Activated naive CD8-positive, alpha-beta T cell treated with anti-CD3 and anti-CD28 coated beads for 36 hours (primary cell): ENCODE data around the gene AKAP6. TPM values are rescaled to one million over a fixed set of nuclear protein-coding genes. Genes with fewer than 3 reads are reported as not detected.

Experiments used
- DNase-seq: peaks from one replicate; pipeline ENCODE4 v3.0.0; 2021
- H3K27ac Mint-ChIP-seq: one replicate; pipeline ENCODE4 v1.8.0; 2022; ENCODE audit warnings: mild to moderate bottlenecking, moderate library complexity, mixed read lengths
- H3K27me3 Mint-ChIP-seq: one replicate; pipeline ENCODE4 v1.8.0; 2022; ENCODE audit warnings: mild to moderate bottlenecking, mixed read lengths
- H3K36me3 Mint-ChIP-seq: one replicate; pipeline ENCODE4 v1.8.0; 2021; ENCODE audit warnings: mild to moderate bottlenecking, mixed read lengths
- H3K4me1 Mint-ChIP-seq: one replicate; pipeline ENCODE4 v1.8.0; 2021; ENCODE audit warnings: mixed read lengths
- H3K4me3 Mint-ChIP-seq: one replicate; pipeline ENCODE4 v1.8.0; 2022; ENCODE audit warnings: mild to moderate bottlenecking, moderate library complexity, mixed read lengths
- H3K9me3 Mint-ChIP-seq: one replicate; pipeline ENCODE4 v1.8.0; 2022; ENCODE audit warnings: mixed read lengths
- total RNA-seq, 2 experiments: library from RNA; stranded (reverse); gene quantifications; one replicate each; pipeline ENCODE4 v1.2.3, GENCODE V29; 2021

Gene AKAP6
- 1 to 10 TPM; 1.3 to 2.1 TPM for total RNA-seq

- no peaks in the 10 kb centered on the region for H3K27me3 Mint-ChIP-seq
- H3K4me1 Mint-ChIP-seq = peaks cover 7% of the 10 kb centered on the region
- H3K9me3 Mint-ChIP-seq = peaks cover 2% of the 10 kb centered on the region
- H3K4me3 Mint-ChIP-seq = no peak within 1 kb of the TSS
- no peaks in the 10 kb centered on the region for H3K36me3 Mint-ChIP-seq
- no peak within 1 kb of the TSS for H3K27ac Mint-ChIP-seq
- DNase-seq = no peak
Measured at GRCh38 chr14:32329146-32329545, at the start of gene AKAP6. AKAP6 (plus strand) TSS chr14:32329298; CDS start chr14:32433494, 104,196 bp downstream.

GRCh38 chr14:32286602-32287001 is 42.5 kb upstream of the AKAP6 start:
- Mint-ChIP-seq H3K27ac (no peak overlapping the region), H3K9me3 (peaks cover 21% of the 10 kb centered on the region), H3K36me3 (peaks cover 31% of the 10 kb centered on the region), H3K4me3 (no peak overlapping the region), H3K27me3 (peaks cover 2% of the 10 kb centered on the region), H3K4me1 (no peaks in the 10 kb centered on the region)
- DNase-seq = no peak

- H3K4me3 Mint-ChIP-seq = no peak overlapping the region
- no peak overlapping the region for H3K27ac Mint-ChIP-seq
- H3K27me3 Mint-ChIP-seq = no peaks in the 10 kb centered on the region
- no peaks in the 10 kb centered on the region for H3K4me1 Mint-ChIP-seq
- H3K9me3 Mint-ChIP-seq = no peaks in the 10 kb centered on the region
- DNase-seq = no peak
- no peaks in the 10 kb centered on the region for H3K36me3 Mint-ChIP-seq
Measured at GRCh38 chr14:32296366-32296765, 32.7 kb upstream of the AKAP6 start.

GRCh38 chr14:32298346-32298745 is 30.8 kb upstream of the AKAP6 start:
- H3K27me3 Mint-ChIP-seq = no peaks in the 10 kb centered on the region
- no peak overlapping the region for H3K4me3 Mint-ChIP-seq
- no peak for DNase-seq
- no peaks in the 10 kb centered on the region for H3K9me3 Mint-ChIP-seq
- H3K27ac Mint-ChIP-seq = no peak overlapping the region
- no peaks in the 10 kb centered on the region for H3K36me3 Mint-ChIP-seq
- H3K4me1 Mint-ChIP-seq = no peaks in the 10 kb centered on the region

GRCh38 chr14:32300136-32300535 is 29.0 kb upstream of the AKAP6 start:
- no peaks in the 10 kb centered on the region for H3K27me3 Mint-ChIP-seq
- no peaks in the 10 kb centered on the region for H3K9me3 Mint-ChIP-seq
- no peaks in the 10 kb centered on the region for H3K36me3 Mint-ChIP-seq
- no peak overlapping the region for H3K4me3 Mint-ChIP-seq
- DNase-seq = no peak
- H3K27ac Mint-ChIP-seq = no peak overlapping the region
- H3K4me1 Mint-ChIP-seq = no peaks in the 10 kb centered on the region

- Mint-ChIP-seq H3K27me3 (no peaks in the 10 kb centered on the region), H3K36me3 (no peaks in the 10 kb centered on the region), H3K27ac (no peak overlapping the region), H3K4me3 (no peak overlapping the region), H3K9me3 (no peaks in the 10 kb centered on the region), H3K4me1 (no peaks in the 10 kb centered on the region)
- DNase-seq = no peak
Measured at GRCh38 chr14:32303865-32304264, 25.2 kb upstream of the AKAP6 start.

GRCh38 chr14:32304296-32304695 is 24.8 kb upstream of the AKAP6 start:
- H3K36me3 Mint-ChIP-seq = no peaks in the 10 kb centered on the region
- H3K9me3 Mint-ChIP-seq = no peaks in the 10 kb centered on the region
- H3K27ac Mint-ChIP-seq = no peak overlapping the region
- H3K4me3 Mint-ChIP-seq = no peak overlapping the region
- H3K4me1 Mint-ChIP-seq = no peaks in the 10 kb centered on the region
- no peaks in the 10 kb centered on the region for H3K27me3 Mint-ChIP-seq
- DNase-seq = no peak

GRCh38 chr14:32306549-32306948 is 22.5 kb upstream of the AKAP6 start:
- Mint-ChIP-seq H3K4me3 (no peak overlapping the region), H3K27ac (no peak overlapping the region), H3K4me1 (no peaks in the 10 kb centered on the region), H3K36me3 (no peaks in the 10 kb centered on the region), H3K9me3 (no peaks in the 10 kb centered on the region), H3K27me3 (no peaks in the 10 kb centered on the region)
- DNase-seq = no peak

GRCh38 chr14:32307881-32308582 is 21.1 kb upstream of the AKAP6 start:
- Mint-ChIP-seq H3K27ac (no peak overlapping the region), H3K36me3 (no peaks in the 10 kb centered on the region), H3K4me3 (no peak overlapping the region), H3K27me3 (no peaks in the 10 kb centered on the region), H3K9me3 (no peaks in the 10 kb centered on the region), H3K4me1 (no peaks in the 10 kb centered on the region)
- no peak for DNase-seq

- Mint-ChIP-seq H3K27me3 (no peaks in the 10 kb centered on the region), H3K4me1 (no peaks in the 10 kb centered on the region), H3K27ac (no peak overlapping the region), H3K36me3 (no peaks in the 10 kb centered on the region), H3K4me3 (no peak overlapping the region), H3K9me3 (no peaks in the 10 kb centered on the region)
- DNase-seq = no peak
Measured at GRCh38 chr14:32310876-32311275, 18.2 kb upstream of the AKAP6 start.

- no peak overlapping the region for H3K27ac Mint-ChIP-seq
- no peak for DNase-seq
- no peaks in the 10 kb centered on the region for H3K4me1 Mint-ChIP-seq
- no peak overlapping the region for H3K4me3 Mint-ChIP-seq
- H3K27me3 Mint-ChIP-seq = no peaks in the 10 kb centered on the region
- no peaks in the 10 kb centered on the region for H3K36me3 Mint-ChIP-seq
- no peaks in the 10 kb centered on the region for H3K9me3 Mint-ChIP-seq
Measured at GRCh38 chr14:32311294-32312009, 17.6 kb upstream of the AKAP6 start.

- H3K27ac Mint-ChIP-seq = no peak overlapping the region
- no peaks in the 10 kb centered on the region for H3K36me3 Mint-ChIP-seq
- DNase-seq = no peak
- H3K9me3 Mint-ChIP-seq = no peaks in the 10 kb centered on the region
- no peaks in the 10 kb centered on the region for H3K4me1 Mint-ChIP-seq
- no peak overlapping the region for H3K4me3 Mint-ChIP-seq
- no peaks in the 10 kb centered on the region for H3K27me3 Mint-ChIP-seq
Measured at GRCh38 chr14:32312010-32312331, 17.1 kb upstream of the AKAP6 start.

- Mint-ChIP-seq H3K4me3 (no peak overlapping the region), H3K27ac (no peak overlapping the region), H3K36me3 (no peaks in the 10 kb centered on the region), H3K4me1 (no peaks in the 10 kb centered on the region), H3K27me3 (no peaks in the 10 kb centered on the region), H3K9me3 (no peaks in the 10 kb centered on the region)
- no peak for DNase-seq
Measured at GRCh38 chr14:32313844-32314376, 15.2 kb upstream of the AKAP6 start.

GRCh38 chr14:32318087-32318795 is 10.9 kb upstream of the AKAP6 start:
- DNase-seq = no peak
- Mint-ChIP-seq H3K4me3 (no peak overlapping the region), H3K36me3 (no peaks in the 10 kb centered on the region), H3K4me1 (no peaks in the 10 kb centered on the region), H3K27ac (no peak overlapping the region), H3K27me3 (no peaks in the 10 kb centered on the region), H3K9me3 (no peaks in the 10 kb centered on the region)

- no peaks in the 10 kb centered on the region for H3K36me3 Mint-ChIP-seq
- H3K9me3 Mint-ChIP-seq = no peaks in the 10 kb centered on the region
- H3K4me3 Mint-ChIP-seq = no peak overlapping the region
- H3K27ac Mint-ChIP-seq = no peak overlapping the region
- no peaks in the 10 kb centered on the region for H3K27me3 Mint-ChIP-seq
- DNase-seq = no peak
- H3K4me1 Mint-ChIP-seq = no peaks in the 10 kb centered on the region
Measured at GRCh38 chr14:32319368-32320049, 9.6 kb upstream of the AKAP6 start.
